ENCODE measurements around the gene LACTB.

GRCh38 chr15:63160638-63161037 lies 39.0 kb downstream of the LACTB start:
- TF ChIP-seq CTCF (IDR thresholded peaks at IDR 0.05) (no peak), POLR2A (IDR thresholded peaks at IDR 0.05) (no peak)

Data from heart left ventricle (tissue), 13 donors.